Activated CD4-positive, CD25-positive, alpha-beta regulatory T cell treated with anti-CD3 and anti-CD28 coated beads, Interleukin-2, amount 50 U/mL, for 24 hours (primary cell): ENCODE results near the gene GAN.

Experiments used
- ATAC-seq, 2 donors: fragments of 150-1000 bp; cut with Tn5 transposase; one replicate each; pipeline ENCODE4 v1.10.0; 2021; ENCODE audit warnings: mild to moderate bottlenecking in 1 of 2, moderate library complexity in 1 of 2

The GAN gene

DNA sequence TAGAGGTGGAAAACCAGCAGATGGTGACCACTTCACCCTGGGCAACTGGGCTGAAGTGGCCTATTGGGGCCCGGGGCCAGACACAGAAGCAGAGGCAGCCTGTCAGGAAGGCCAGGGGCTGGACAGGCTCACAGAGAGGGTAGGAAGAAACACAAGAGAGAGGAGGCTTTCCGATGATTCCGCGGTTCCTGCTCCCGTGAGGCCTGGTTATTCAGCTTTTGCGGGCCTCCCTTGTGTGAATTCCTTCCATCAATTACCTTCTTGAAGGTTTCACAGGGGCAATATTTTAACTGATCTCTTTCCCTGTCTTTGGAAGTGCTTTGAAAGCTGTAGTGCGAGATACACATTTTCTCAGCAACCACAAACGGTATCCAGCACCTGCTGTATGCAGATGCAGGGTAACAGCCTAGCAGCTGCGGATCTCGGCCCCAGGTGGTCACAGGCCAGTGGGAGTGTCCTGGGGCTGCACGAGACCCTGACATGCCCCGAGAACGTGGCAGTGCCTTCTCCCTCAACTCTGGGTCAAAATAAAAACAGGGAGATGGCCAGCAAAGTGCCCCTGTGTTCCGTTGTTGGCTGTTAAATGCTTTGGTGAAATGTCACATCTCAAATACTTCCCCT, 118.3 kb downstream of the GAN start:
- no peak for ATAC-seq

DNA sequence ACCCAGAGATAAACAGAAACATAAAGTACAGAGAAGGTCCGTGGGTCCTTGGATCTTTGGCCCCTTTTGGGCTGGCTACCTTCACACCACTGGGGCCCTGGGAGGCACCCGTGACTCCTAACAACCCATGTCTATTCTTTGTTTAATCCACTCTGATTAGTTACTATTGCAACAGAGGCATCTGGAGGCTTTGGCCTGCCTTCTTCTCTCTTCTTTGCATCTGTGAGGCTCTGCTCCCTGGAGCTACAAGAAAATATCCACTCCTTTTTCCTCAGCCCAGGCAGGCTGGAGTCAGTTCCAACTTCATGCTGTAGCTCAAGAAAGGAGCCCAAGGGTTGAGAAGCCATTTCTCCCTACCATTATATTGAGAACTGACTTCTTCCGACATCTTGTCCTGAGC, 120.3 kb downstream of the GAN start:
- no peak for ATAC-seq

DNA sequence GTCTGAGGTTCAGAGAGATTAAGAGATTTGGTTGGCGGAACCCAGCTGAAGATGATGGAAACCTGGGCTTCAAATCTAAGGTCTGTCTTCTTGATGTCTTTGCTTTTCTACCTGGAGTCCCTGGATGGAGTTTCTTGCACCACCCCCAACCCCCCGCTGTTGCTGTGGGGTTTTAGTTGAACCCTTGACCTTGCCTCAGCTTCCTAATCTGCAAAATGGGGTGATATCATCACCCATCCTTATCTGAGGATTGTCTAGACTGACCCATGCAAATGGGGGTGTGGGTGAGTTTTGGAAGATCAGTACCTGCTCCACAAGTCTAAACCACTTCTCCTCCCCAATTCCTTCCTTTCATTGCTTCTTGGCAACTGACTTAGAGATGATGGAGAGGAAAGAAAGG, 120.8 kb downstream of the GAN start:
- no peak for ATAC-seq

DNA sequence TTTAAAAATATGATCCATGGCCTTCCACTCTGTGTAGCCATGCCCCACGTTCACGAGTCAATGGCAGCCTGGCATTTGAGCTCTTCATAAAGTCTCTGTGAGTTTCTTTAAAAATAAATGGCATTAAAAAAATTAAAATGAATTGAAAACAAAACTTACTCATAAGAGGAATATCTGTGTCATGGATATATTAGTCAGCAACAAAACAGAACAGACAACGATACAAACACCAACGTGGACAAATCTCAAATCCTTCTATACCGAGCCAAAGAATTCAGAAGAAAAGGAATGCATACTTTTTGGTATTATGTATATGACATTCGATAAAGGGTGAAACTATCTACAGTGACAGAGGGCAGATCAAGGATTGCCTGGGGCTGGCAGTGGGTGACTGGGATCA, 121.6 kb downstream of the GAN start:
- peak in 1 of 2 donors; percentile 41 for ATAC-seq

DNA sequence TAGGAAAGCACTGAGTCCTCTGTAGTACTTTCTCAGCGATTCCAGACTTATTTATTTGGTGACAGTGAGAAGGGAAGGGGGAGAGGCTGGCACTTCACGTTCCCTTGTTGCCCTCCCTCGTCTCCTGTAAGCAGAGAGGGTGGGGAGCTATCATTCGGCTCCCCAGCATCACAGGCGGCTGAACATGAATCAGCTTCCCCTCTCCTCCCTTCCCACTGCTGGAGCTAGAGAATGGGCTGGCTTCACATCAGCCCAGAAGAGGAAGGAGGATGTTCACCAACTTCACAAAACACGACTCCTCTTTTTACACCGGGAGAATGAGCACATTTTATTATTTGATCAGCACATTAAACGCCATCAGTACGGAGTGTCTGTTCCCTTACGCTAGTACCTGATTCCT, 123.1 kb downstream of the GAN start:
- no peak for ATAC-seq
